Calu3 (cell line): ENCODE measurements around the gene NPR2. TPM values are rescaled to one million over a fixed set of nuclear protein-coding genes. Genes with fewer than 3 reads are reported as not detected.

Source experiments
- BruUV-seq: library from RNA; stranded (reverse); fragments of 400-500 nt; replicated peaks from 2 replicates; lab custom pipeline; 2021; lab: Mats Ljungman, UMichigan
- CTCF ChIA-PET: fragments of 300-600 bp; sonication (Branson Sonifier 250); formaldehyde crosslinking; loops from one replicate; lab custom pipeline; 2022; ENCODE audit warnings: antibody characterized with exemption; lab: Charles Lee
- DNase-seq: peaks from one replicate; pipeline ENCODE4 v3.0.0; 2022
- H3K27ac Mint-ChIP-seq: one replicate; pipeline ENCODE4 v1.8.0; 2022; ENCODE audit warnings: mixed read lengths; ENCODE audit not compliant: unreplicated experiment
- H3K27me3 Mint-ChIP-seq: one replicate; pipeline ENCODE4 v1.8.0; 2022; ENCODE audit warnings: mixed read lengths; ENCODE audit not compliant: unreplicated experiment
- H3K36me3 Mint-ChIP-seq: one replicate; pipeline ENCODE4 v1.8.0; 2022; ENCODE audit warnings: mild to moderate bottlenecking, moderate library complexity, mixed read lengths; ENCODE audit not compliant: insufficient read depth, unreplicated experiment
- H3K4me1 Mint-ChIP-seq: one replicate; pipeline ENCODE4 v1.8.0; 2022; ENCODE audit warnings: mild to moderate bottlenecking, low read depth, mixed read lengths; ENCODE audit not compliant: unreplicated experiment
- H3K4me3 Mint-ChIP-seq: one replicate; pipeline ENCODE4 v1.8.0; 2022; ENCODE audit warnings: mild to moderate bottlenecking, low read depth, moderate library complexity, mixed read lengths; ENCODE audit not compliant: unreplicated experiment
- H3K9me3 Mint-ChIP-seq: one replicate; pipeline ENCODE4 v1.8.0; 2022; ENCODE audit warnings: low read depth, mixed read lengths; ENCODE audit not compliant: unreplicated experiment
- CTCF ChIP-seq: fragments of 200-600 bp; IDR thresholded peaks from one replicate; pipeline ENCODE4 v1.8.0; 2022; ENCODE audit warnings: antibody characterized with exemption; ENCODE audit not compliant: unreplicated experiment
- intact Hi-C: fragments of 100-400 bp; cut with micrococcal nuclease; formaldehyde crosslinking; loops from one replicate; pipeline ENCODE4 v1.10.0; 2022; ENCODE audit not compliant: unreplicated experiment
- total RNA-seq: library from RNA; stranded (reverse); gene quantifications from 2 replicates; pipeline ENCODE4 v1.2.3, GENCODE V29; 2022

NPR2 gene
- total RNA-seq, 1 experiment from 2014 or later, result 19.2 TPM

GRCh38 chr9:35826071-35826701 lies 34.8 kb downstream of the NPR2 start:
- no peaks in the 10 kb centered on the region for H3K4me1 Mint-ChIP-seq
- intact Hi-C loops, result loop anchor here (1.0 kb wide), 2 partner anchors 36 to 56 kb away; no protein-coding TSS in a partner anchor
- CTCF ChIA-PET, result interaction anchor here (0.8 to 1.5 kb wide), 7 partner anchors 11 to 94 kb away, joined by 3 to 23 read pairs (median 4); partner anchors contain the start of genes CREB3, HINT2 and TLN1
- H3K4me3 Mint-ChIP-seq, result no peak overlapping the region
- BruUV-seq, result no TSS peak
- H3K36me3 Mint-ChIP-seq, result peaks cover 12% of the 10 kb centered on the region
- H3K27ac Mint-ChIP-seq, result no peak overlapping the region
- H3K9me3 Mint-ChIP-seq, result no peaks in the 10 kb centered on the region
- peaks cover 28% of the 10 kb centered on the region for H3K27me3 Mint-ChIP-seq
- DNase-seq, result peak; percentile 39
- peak; percentile 41 for TF ChIP-seq CTCF

GRCh38 chr9:35827486-35827885 lies 36.1 kb downstream of the NPR2 start:
- H3K9me3 Mint-ChIP-seq, result no peaks in the 10 kb centered on the region
- DNase-seq, result no peak
- intact Hi-C loops, result no loop called here
- no TSS peak for BruUV-seq
- H3K27me3 Mint-ChIP-seq, result peaks cover 23% of the 10 kb centered on the region
- H3K4me3 Mint-ChIP-seq, result no peak overlapping the region
- no peak overlapping the region for H3K27ac Mint-ChIP-seq
- peaks cover 12% of the 10 kb centered on the region for H3K36me3 Mint-ChIP-seq
- CTCF ChIA-PET, result no interaction called here
- no peak for TF ChIP-seq CTCF
- peaks cover 2% of the 10 kb centered on the region for H3K4me1 Mint-ChIP-seq

GRCh38 chr9:35828716-35829083 lies 37.3 kb downstream of the NPR2 start, which contains the start of gene FAM221B:
Gene FAM221B, minus strand, starts transcription at chr9:35828732. Its CDS starts 2,571 bp downstream, at chr9:35826161.
- intact Hi-C loops, result loop anchor here (2.0 kb wide), 1 partner anchor 14 kb away; the partner anchor contains the start of gene HINT2
- CTCF ChIA-PET, result interaction anchor here (0.8 to 1.0 kb wide), 3 partner anchors 14 to 78 kb away, joined by 3 read pairs; partner anchors contain the start of genes HINT2 and HRCT1
- Mint-ChIP-seq H3K27ac (peak within 1 kb of the TSS; percentile 84), H3K9me3 (no peaks in the 10 kb centered on the region), H3K27me3 (peaks cover 13% of the 10 kb centered on the region), H3K4me1 (peaks cover 14% of the 10 kb centered on the region), H3K36me3 (peaks cover 17% of the 10 kb centered on the region), H3K4me3 (peak within 1 kb of the TSS; percentile 89)
- no TSS peak for BruUV-seq
- no peak for TF ChIP-seq CTCF
- peak; percentile 7 for DNase-seq

GRCh38 chr9:35829084-35829763 lies 37.8 kb downstream of the NPR2 start, which contains the start of gene TMEM8B:
Gene TMEM8B, plus strand, starts transcription at chr9:35829228. Its CDS starts 220 bp downstream, at chr9:35829448.
- peaks cover 13% of the 10 kb centered on the region for H3K27me3 Mint-ChIP-seq
- peaks cover 17% of the 10 kb centered on the region for H3K36me3 Mint-ChIP-seq
- no peak for TF ChIP-seq CTCF
- peak; percentile 88 for DNase-seq
- intact Hi-C loops, result loop anchor here (2.0 kb wide), 1 partner anchor 14 kb away; the partner anchor contains the start of gene HINT2
- BruUV-seq, result no TSS peak
- H3K9me3 Mint-ChIP-seq, result no peaks in the 10 kb centered on the region
- H3K27ac Mint-ChIP-seq, result peak within 1 kb of the TSS; percentile 84
- CTCF ChIA-PET, result interaction anchor here (0.8 to 1.0 kb wide), 3 partner anchors 15 to 77 kb away, joined by 3 read pairs; partner anchors contain the start of genes HINT2 and HRCT1
- peak within 1 kb of the TSS; percentile 89 for H3K4me3 Mint-ChIP-seq
- peaks cover 16% of the 10 kb centered on the region for H3K4me1 Mint-ChIP-seq
